HepG2 (cell line): ENCODE data around the gene GNAS-AS1. TPM values are rescaled to one million over a fixed set of nuclear protein-coding genes. Genes with fewer than 3 reads are reported as not detected.

Experiments
- CBX1 ChIP-seq: IDR thresholded peaks from one replicate; pipeline ENCODE4 v1.6.1; 2016; ENCODE audit warnings: antibody characterized with exemption, low read depth
- CHCHD3 ChIP-seq: sonication (generic); formaldehyde crosslinking; IDR thresholded peaks from 2 replicates; pipeline ENCODE4 v1.8.0; 2022; ENCODE audit warnings: mild to moderate bottlenecking, missing genetic modification reagents, moderate library complexity
- CREM ChIP-seq, 2 experiments: sonication (generic) in 1 of 2; formaldehyde crosslinking in 1 of 2; IDR thresholded peaks; 2 replicates each; pipeline versions ENCODE4 v1.4.0 to v1.6.1; 2016 to 2020; ENCODE audit warnings: antibody characterized with exemption in 1 of 2, mild to moderate bottlenecking in 1 of 2, missing genetic modification reagents in 1 of 2
- HOXA5 ChIP-seq: sonication (generic); formaldehyde crosslinking; IDR thresholded peaks from 2 replicates; pipeline ENCODE4 v1.4.0; 2020; ENCODE audit warnings: missing genetic modification reagents
- MIER3 ChIP-seq: IDR thresholded peaks from 2 replicates; pipeline ENCODE4 v1.6.1; 2016; ENCODE audit warnings: missing compliant biosample characterization, borderline replicate concordance
- PCBP1 ChIP-seq: fragments of 200-400 bp; formaldehyde crosslinking; IDR thresholded peaks from 2 replicates; pipeline ENCODE4 v1.6.1; 2017; ENCODE audit warnings: mild to moderate bottlenecking, low read depth, low read length, borderline replicate concordance
- TEAD3 ChIP-seq: optimal IDR thresholded peaks from 2 replicates; pipeline ENCODE3; 2016; ENCODE audit warnings: borderline replicate concordance
- ZBTB7B ChIP-seq: sonication (generic); formaldehyde crosslinking; IDR thresholded peaks from 2 replicates; pipeline ENCODE4 v1.4.0; 2020; ENCODE audit warnings: missing genetic modification reagents
- ZFP36L2 ChIP-seq: sonication (generic); formaldehyde crosslinking; IDR thresholded peaks from 2 replicates; pipeline ENCODE4 v1.4.0; 2020; ENCODE audit warnings: missing genetic modification reagents
- ZNF143 ChIP-seq: sonication (generic); formaldehyde crosslinking; IDR thresholded peaks from 2 replicates; pipeline ENCODE4 v1.4.0; 2020; ENCODE audit warnings: missing genetic modification reagents
- ZNF383 ChIP-seq: sonication (generic); formaldehyde crosslinking; IDR thresholded peaks from 2 replicates; pipeline ENCODE4 v1.4.0; 2020; ENCODE audit warnings: missing genetic modification reagents, mild to moderate bottlenecking, borderline replicate concordance
- ZNF543 ChIP-seq: sonication (generic); formaldehyde crosslinking; IDR thresholded peaks from 2 replicates; pipeline ENCODE4 v1.4.0; 2020; ENCODE audit warnings: mild to moderate bottlenecking, missing genetic modification reagents
- ZNF552 ChIP-seq: sonication (generic); formaldehyde crosslinking; IDR thresholded peaks from 2 replicates; pipeline ENCODE4 v1.9.0; 2022; ENCODE audit warnings: missing genetic modification reagents, mild to moderate bottlenecking, borderline replicate concordance
- ZNF557 ChIP-seq: sonication (generic); formaldehyde crosslinking; IDR thresholded peaks from 2 replicates; pipeline ENCODE4 v1.4.0; 2020; ENCODE audit warnings: missing genetic modification reagents
- ZNF570 ChIP-seq: sonication (generic); formaldehyde crosslinking; IDR thresholded peaks from 2 replicates; pipeline ENCODE4 v1.4.0; 2020; ENCODE audit warnings: mild to moderate bottlenecking, missing genetic modification reagents, borderline replicate concordance
- ZNF792 ChIP-seq: IDR thresholded peaks from 2 replicates; pipeline ENCODE4 v1.6.1; 2016
- polyA plus RNA-seq, 8 experiments: library from polyadenylated mRNA; depleted of rRNA in 3 of 8; stranded (reverse) in 7 of 8; unstranded in 1 of 8; fragments of >200 nt; fragmentation: Illumina TruSeq in 4 of 8; extraction: Trizol in 4 of 8; gene quantifications; 2 replicates each; pipeline versions ENCODE4 v1.2.1 to v1.2.3, GENCODE V29; 2011 to 2016; ENCODE audit warnings: low read depth in 4 of 8, missing spikeins in 1 of 8, mixed read lengths in 1 of 8; ENCODE audit not compliant: insufficient read depth in 1 of 8
- total RNA-seq, 5 experiments: library from RNA; depleted of rRNA; stranded (reverse); fragments of >200 nt; fragmentation: Illumina TruSeq; extraction: Trizol; gene quantifications; 2 replicates each; pipeline ENCODE4 v1.2.3, GENCODE V29; 2016; ENCODE audit warnings: low read depth in 1 of 5
- TF ChIP-seq, protein P1 (sequence below): sonication (generic); formaldehyde crosslinking; IDR thresholded peaks from 2 replicates; pipeline ENCODE4 v1.4.0; 2020; ENCODE audit warnings: mild to moderate bottlenecking, missing genetic modification reagents
- TF ChIP-seq, protein P2 (sequence below): sonication (generic); formaldehyde crosslinking; IDR thresholded peaks from 2 replicates; pipeline ENCODE4 v1.5.0; 2020; ENCODE audit warnings: missing genetic modification reagents
- TF ChIP-seq, protein P3 (sequence below): sonication (generic); formaldehyde crosslinking; conservative IDR thresholded peaks from 2 replicates; pipeline ENCODE4 v1.4.0; 2020; ENCODE audit warnings: missing genetic modification reagents
- TF ChIP-seq, protein P4 (sequence below): sonication (generic); formaldehyde crosslinking; IDR thresholded peaks from 2 replicates; pipeline ENCODE4 v1.8.1; 2023; ENCODE audit warnings: mild to moderate bottlenecking, missing genetic modification reagents
- TF ChIP-seq, protein P5 (sequence below): sonication (generic); formaldehyde crosslinking; IDR thresholded peaks from 2 replicates; pipeline ENCODE4 v1.8.0; 2022; ENCODE audit warnings: missing genetic modification reagents, mild to moderate bottlenecking, borderline replicate concordance

The GNAS-AS1 gene
- total and polyA plus RNA-seq, 2 of the 13 experiments (the other 11 are each of a cell fraction or from before 2014, with no cell fraction given): not detected

GRCh38 chr20:58890518-58891085 is 39.9 kb upstream of the GNAS-AS1 start (continued):
- no peak for TF ChIP-seq ZNF143
- 0 out of 2 replicates have a peak, but pooled peaks have one; percentile 29 for TF ChIP-seq ZNF792 (CRISPR knock-in tag)
- no peak for TF ChIP-seq TEAD3 (CRISPR knock-in tag)
- TF ChIP-seq, protein P1, sequence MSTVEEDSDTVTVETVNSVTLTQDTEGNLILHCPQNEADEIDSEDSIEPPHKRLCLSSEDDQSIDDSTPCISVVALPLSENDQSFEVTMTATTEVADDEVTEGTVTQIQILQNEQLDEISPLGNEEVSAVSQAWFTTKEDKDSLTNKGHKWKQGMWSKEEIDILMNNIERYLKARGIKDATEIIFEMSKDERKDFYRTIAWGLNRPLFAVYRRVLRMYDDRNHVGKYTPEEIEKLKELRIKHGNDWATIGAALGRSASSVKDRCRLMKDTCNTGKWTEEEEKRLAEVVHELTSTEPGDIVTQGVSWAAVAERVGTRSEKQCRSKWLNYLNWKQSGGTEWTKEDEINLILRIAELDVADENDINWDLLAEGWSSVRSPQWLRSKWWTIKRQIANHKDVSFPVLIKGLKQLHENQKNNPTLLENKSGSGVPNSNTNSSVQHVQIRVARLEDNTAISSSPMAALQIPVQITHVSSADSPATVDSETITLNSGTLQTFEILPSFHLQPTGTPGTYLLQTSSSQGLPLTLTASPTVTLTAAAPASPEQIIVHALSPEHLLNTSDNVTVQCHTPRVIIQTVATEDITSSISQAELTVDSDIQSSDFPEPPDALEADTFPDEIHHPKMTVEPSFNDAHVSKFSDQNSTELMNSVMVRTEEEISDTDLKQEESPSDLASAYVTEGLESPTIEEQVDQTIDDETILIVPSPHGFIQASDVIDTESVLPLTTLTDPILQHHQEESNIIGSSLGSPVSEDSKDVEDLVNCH (CRISPR knock-in tag): no peak
- TF ChIP-seq CHCHD3 (CRISPR knock-in tag): no peak
- TF ChIP-seq, protein P2, sequence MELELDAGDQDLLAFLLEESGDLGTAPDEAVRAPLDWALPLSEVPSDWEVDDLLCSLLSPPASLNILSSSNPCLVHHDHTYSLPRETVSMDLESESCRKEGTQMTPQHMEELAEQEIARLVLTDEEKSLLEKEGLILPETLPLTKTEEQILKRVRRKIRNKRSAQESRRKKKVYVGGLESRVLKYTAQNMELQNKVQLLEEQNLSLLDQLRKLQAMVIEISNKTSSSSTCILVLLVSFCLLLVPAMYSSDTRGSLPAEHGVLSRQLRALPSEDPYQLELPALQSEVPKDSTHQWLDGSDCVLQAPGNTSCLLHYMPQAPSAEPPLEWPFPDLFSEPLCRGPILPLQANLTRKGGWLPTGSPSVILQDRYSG (CRISPR knock-in tag): 0 out of 2 replicates have a peak, but pooled peaks have one; percentile 70
- TF ChIP-seq HOXA5: peak; percentile 45; the same call in 1 of the 2 replicates
- TF ChIP-seq ZNF552 (CRISPR knock-in tag): no peak; the same call in 1 of the 2 replicates
- no peak for TF ChIP-seq PCBP1
- TF ChIP-seq, protein P3, sequence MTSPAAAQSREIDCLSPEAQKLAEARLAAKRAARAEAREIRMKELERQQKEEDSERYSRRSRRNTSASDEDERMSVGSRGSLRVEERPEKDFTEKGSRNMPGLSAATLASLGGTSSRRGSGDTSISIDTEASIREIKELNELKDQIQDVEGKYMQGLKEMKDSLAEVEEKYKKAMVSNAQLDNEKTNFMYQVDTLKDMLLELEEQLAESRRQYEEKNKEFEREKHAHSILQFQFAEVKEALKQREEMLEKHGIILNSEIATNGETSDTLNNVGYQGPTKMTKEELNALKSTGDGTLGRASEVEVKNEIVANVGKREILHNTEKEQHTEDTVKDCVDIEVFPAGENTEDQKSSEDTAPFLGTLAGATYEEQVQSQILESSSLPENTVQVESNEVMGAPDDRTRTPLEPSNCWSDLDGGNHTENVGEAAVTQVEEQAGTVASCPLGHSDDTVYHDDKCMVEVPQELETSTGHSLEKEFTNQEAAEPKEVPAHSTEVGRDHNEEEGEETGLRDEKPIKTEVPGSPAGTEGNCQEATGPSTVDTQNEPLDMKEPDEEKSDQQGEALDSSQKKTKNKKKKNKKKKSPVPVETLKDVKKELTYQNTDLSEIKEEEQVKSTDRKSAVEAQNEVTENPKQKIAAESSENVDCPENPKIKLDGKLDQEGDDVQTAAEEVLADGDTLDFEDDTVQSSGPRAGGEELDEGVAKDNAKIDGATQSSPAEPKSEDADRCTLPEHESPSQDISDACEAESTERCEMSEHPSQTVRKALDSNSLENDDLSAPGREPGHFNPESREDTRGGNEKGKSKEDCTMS (CRISPR knock-in tag): no peak
- TF ChIP-seq MIER3 (CRISPR knock-in tag): 0 out of 2 replicates have a peak, but pooled peaks have one; percentile 28
- no peak for TF ChIP-seq CREM (IDR thresholded peaks at IDR 0.05)
- TF ChIP-seq CREM (CRISPR knock-in tag; IDR thresholded peaks at IDR 0.05): no peak
- 0 out of 2 replicates have a peak, but pooled peaks have one; percentile 53 for TF ChIP-seq ZNF570 (CRISPR knock-in tag)
- TF ChIP-seq ZFP36L2 (CRISPR knock-in tag): no peak
- TF ChIP-seq, protein P4, sequence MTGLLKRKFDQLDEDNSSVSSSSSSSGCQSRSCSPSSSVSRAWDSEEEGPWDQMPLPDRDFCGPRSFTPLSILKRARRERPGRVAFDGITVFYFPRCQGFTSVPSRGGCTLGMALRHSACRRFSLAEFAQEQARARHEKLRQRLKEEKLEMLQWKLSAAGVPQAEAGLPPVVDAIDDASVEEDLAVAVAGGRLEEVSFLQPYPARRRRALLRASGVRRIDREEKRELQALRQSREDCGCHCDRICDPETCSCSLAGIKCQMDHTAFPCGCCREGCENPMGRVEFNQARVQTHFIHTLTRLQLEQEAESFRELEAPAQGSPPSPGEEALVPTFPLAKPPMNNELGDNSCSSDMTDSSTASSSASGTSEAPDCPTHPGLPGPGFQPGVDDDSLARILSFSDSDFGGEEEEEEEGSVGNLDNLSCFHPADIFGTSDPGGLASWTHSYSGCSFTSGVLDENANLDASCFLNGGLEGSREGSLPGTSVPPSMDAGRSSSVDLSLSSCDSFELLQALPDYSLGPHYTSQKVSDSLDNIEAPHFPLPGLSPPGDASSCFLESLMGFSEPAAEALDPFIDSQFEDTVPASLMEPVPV (CRISPR knock-in tag): peak; percentile 60; the same call in 1 of the 2 replicates
- TF ChIP-seq, protein P5, sequence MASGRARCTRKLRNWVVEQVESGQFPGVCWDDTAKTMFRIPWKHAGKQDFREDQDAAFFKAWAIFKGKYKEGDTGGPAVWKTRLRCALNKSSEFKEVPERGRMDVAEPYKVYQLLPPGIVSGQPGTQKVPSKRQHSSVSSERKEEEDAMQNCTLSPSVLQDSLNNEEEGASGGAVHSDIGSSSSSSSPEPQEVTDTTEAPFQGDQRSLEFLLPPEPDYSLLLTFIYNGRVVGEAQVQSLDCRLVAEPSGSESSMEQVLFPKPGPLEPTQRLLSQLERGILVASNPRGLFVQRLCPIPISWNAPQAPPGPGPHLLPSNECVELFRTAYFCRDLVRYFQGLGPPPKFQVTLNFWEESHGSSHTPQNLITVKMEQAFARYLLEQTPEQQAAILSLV (CRISPR knock-in tag): peak; percentile 89; the same call in 1 of the 2 replicates
- no peak for TF ChIP-seq CBX1
- TF ChIP-seq ZNF557 (CRISPR knock-in tag): peak; percentile 67; the same call in 1 of the 2 replicates
- peak; percentile 85; the same call in 1 of the 2 replicates for TF ChIP-seq ZNF543 (CRISPR knock-in tag)
- no peak for TF ChIP-seq ZNF383 (CRISPR knock-in tag)
- TF ChIP-seq ZBTB7B (CRISPR knock-in tag): peak; percentile 69; the same call in 1 of the 2 replicates
